Measurements from ENCODE around the gene ADARB2.

ADARB2 gene

GRCh38 chr10:1153251-1153763 lies 584.0 kb downstream of the ADARB2 start:
- DNase-seq (ENCODE audit: low spot score) = no peak
- TF ChIP-seq CTCF (IDR thresholded peaks at IDR 0.05; ENCODE audit: extremely low read depth, insufficient read depth, missing control alignments) = no peak
- in situ Hi-C loops (cut with MboI; ENCODE audit: low pct_unique_long_range_greater_than_20kb, low sequenced_read_pairs, unreplicated experiment) = no loop called here

DNA sequence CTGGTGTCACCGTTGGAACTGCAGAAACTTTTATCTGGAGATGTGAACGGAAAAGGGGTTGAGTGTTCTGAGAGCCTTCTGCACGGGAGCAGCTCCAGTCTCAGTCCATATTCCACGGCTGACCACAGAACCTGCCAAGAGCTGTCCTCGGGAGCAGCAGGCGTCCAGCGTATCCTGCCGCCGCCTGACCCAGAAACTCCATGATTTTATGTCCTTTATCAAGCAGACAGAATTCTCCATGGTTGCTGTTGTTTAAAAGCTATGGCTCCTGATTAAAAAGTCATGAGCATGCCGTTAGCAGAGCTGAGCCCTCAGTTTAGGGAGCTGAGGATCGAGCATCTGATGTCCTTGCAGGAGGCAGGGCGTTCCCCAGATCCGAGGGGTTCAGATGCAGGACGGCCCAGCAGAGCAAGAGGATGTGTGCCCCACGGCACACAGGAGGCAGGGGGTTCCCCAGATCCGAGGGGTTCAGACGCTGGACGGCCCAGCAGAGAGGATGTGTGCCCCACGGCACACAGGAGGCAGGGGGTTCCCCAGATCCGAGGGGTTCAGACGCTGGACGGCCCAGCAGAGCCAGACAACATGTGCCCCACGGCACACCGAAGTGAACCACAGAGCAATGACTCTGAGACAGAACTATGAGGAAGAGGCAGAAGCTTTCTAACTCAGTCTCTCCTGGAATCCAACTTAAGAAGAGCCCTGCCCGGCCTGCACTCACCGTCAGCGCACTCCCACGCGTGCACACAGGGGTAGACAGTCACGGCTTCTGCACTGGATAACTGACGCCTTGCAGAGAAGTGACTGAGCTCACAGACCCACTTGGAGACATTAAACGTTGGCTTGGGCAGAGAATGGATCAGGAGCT lies 584.7 kb downstream of the ADARB2 start:
- no peak for DNase-seq (ENCODE audit: low spot score)
- TF ChIP-seq CTCF (IDR thresholded peaks at IDR 0.05; ENCODE audit: extremely low read depth, insufficient read depth, missing control alignments) = no peak
- in situ Hi-C loops (cut with MboI; ENCODE audit: low pct_unique_long_range_greater_than_20kb, low sequenced_read_pairs, unreplicated experiment) = no loop called here

GRCh38 chr10:1151076-1152033 lies 586.0 kb downstream of the ADARB2 start:
- TF ChIP-seq CTCF (IDR thresholded peaks at IDR 0.05; ENCODE audit: extremely low read depth, insufficient read depth, missing control alignments) = no peak
- DNase-seq (ENCODE audit: low spot score) = no peak
- in situ Hi-C loops (cut with MboI; ENCODE audit: low pct_unique_long_range_greater_than_20kb, low sequenced_read_pairs, unreplicated experiment) = no loop called here

GRCh38 chr10:1150638-1150955 lies 586.7 kb downstream of the ADARB2 start:
- in situ Hi-C loops (cut with MboI; ENCODE audit: low pct_unique_long_range_greater_than_20kb, low sequenced_read_pairs, unreplicated experiment) = no loop called here
- TF ChIP-seq CTCF (IDR thresholded peaks at IDR 0.05; ENCODE audit: extremely low read depth, insufficient read depth, missing control alignments) = no peak
- no peak for DNase-seq (ENCODE audit: low spot score)

DNA sequence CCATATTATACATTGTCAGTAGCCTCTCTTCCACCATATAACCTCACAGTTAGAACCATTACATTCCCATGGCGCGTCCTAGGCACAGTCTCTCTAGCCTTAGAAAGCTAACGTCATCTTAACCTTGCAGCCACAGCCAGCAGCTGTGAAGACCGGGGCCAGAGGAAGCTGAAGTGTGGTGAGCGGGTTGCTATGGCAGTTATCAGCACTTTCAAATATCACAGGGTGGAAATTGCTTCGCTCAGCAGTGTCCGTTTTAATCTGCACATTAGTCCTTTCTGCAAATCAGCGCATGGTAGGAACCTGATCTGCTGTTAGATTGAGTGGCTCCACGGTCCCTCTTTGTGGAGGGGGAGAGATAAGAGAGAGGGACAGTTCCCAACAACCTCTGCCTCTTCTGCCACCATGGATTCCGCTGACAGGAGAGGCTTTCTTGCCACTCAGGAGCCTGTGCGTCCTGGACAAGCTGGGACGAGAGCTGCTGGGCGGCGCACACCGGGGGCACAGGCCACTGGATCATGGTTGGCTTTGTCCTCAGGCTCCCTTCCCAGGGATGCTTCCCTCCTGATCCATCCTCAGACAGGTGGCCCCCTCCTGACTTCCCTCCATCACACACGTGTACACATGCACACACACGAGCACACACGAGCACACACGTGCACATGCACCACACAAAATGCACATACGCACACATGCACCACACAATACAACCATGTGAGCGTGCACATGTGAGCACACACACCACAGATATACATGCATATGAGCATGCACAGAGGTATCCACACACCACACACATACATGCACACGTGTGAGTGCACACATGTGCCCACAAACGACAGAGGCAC lies 587.3 kb downstream of the ADARB2 start:
- no peak for DNase-seq (ENCODE audit: low spot score)
- no peak for TF ChIP-seq CTCF (IDR thresholded peaks at IDR 0.05; ENCODE audit: extremely low read depth, insufficient read depth, missing control alignments)
- in situ Hi-C loops (cut with MboI; ENCODE audit: low pct_unique_long_range_greater_than_20kb, low sequenced_read_pairs, unreplicated experiment) = no loop called here
